ENCODE results near the gene TEKT5.
"Not testable (repeated sequence)": the region's sequence is repeated elsewhere in the genome, so short reads cannot be mapped to it uniquely, and the experiment has no call there.

The TEKT5 gene

GRCh38 chr16:10694830-10695229 lies at the start of gene TEKT5:
Gene TEKT5, minus strand, starts transcription at chr16:10694930. Its CDS starts 57 bp downstream, at chr16:10694873.
- Histone ChIP-seq H3K36me3 (replicated peaks; ENCODE audit: insufficient read depth, low read length) (no peaks in the 10 kb centered on the region), H3K79me2 (ENCODE audit: low read length) (no peaks in the 10 kb centered on the region), H3K9me2 (replicated peaks; ENCODE audit: insufficient read depth, low read length) (no peaks in the 10 kb centered on the region), H3K4me2 (ENCODE audit: low read depth, low read length) (no peak within 1 kb of the TSS), H3K27ac (ENCODE audit: low read length) (no peak within 1 kb of the TSS), H4K20me1 (ENCODE audit: insufficient read depth, low read length) (no peaks in the 10 kb centered on the region), H3K4me3 (ENCODE audit: low read length) (no peak within 1 kb of the TSS), H3F3A (ENCODE audit: insufficient read depth, low read length) (no peaks in the 10 kb centered on the region), H3K4me1 (ENCODE audit: low read length) (no peaks in the 10 kb centered on the region), H3K9me3 (replicated peaks; ENCODE audit: insufficient read depth, low read length) (no peaks in the 10 kb centered on the region), H3K9ac (ENCODE audit: low read length) (no peak within 1 kb of the TSS), H2AFZ (ENCODE audit: low read length) (no peak within 1 kb of the TSS), H3K27me3 (replicated peaks; ENCODE audit: insufficient read depth, low read length) (no peaks in the 10 kb centered on the region)
- no peak for DNase-seq
- no peak for TF ChIP-seq EZH2phosphoT487 (IDR thresholded peaks at IDR 0.05; ENCODE audit: low read length)
- no peak for TF ChIP-seq CTCF (IDR thresholded peaks at IDR 0.05; ENCODE audit: low read length)
- no peak for TF ChIP-seq EZH2 (optimal IDR thresholded peaks at IDR 0.05; ENCODE audit: low read depth, low read length)

GRCh38 chr16:10743610-10744369 lies 49.1 kb upstream of the TEKT5 start, which contains the start of gene NUBP1:
Gene NUBP1, plus strand, starts transcription at chr16:10743842. Its CDS starts 22 bp downstream, at chr16:10743864.
- Histone ChIP-seq H3K79me2 (ENCODE audit: low read length) (peaks cover 16% of the 10 kb centered on the region), H3K27ac (ENCODE audit: low read length) (peak within 1 kb of the TSS; percentile 86), H3K27me3 (replicated peaks; ENCODE audit: insufficient read depth, low read length) (no peaks in the 10 kb centered on the region), H3K4me2 (ENCODE audit: low read depth, low read length) (peak within 1 kb of the TSS; percentile 86), H3K36me3 (replicated peaks; ENCODE audit: insufficient read depth, low read length) (no peaks in the 10 kb centered on the region), H2AFZ (ENCODE audit: low read length) (peak within 1 kb of the TSS; percentile 89), H3F3A (ENCODE audit: insufficient read depth, low read length) (peaks cover 3% of the 10 kb centered on the region; the same call in 1 of the 2 replicates), H3K9ac (ENCODE audit: low read length) (peak within 1 kb of the TSS; percentile 92), H3K9me3 (replicated peaks; ENCODE audit: insufficient read depth, low read length) (no peaks in the 10 kb centered on the region), H3K4me3 (ENCODE audit: low read length) (peak within 1 kb of the TSS; percentile 86), H4K20me1 (ENCODE audit: insufficient read depth, low read length) (no peaks in the 10 kb centered on the region), H3K9me2 (replicated peaks; ENCODE audit: insufficient read depth, low read length) (no peaks in the 10 kb centered on the region), H3K4me1 (ENCODE audit: low read length) (0 out of 2 replicates have a peak, but pooled peaks cover 4% of the 10 kb centered on the region)
- DNase-seq, result peak; percentile 97
- TF ChIP-seq EZH2phosphoT487 (IDR thresholded peaks at IDR 0.05; ENCODE audit: low read length) (no peak), CTCF (IDR thresholded peaks at IDR 0.05; ENCODE audit: low read length) (no peak), EZH2 (optimal IDR thresholded peaks at IDR 0.05; ENCODE audit: low read depth, low read length) (no peak)

- no peaks in the 10 kb centered on the region for H3K9me3 ChIP-seq (replicated peaks; ENCODE audit: insufficient read depth, low read length)
- DNase-seq, result no peak
- H3K79me2 ChIP-seq (ENCODE audit: low read length), result peaks cover 16% of the 10 kb centered on the region
- no peaks in the 10 kb centered on the region for H3K27me3 ChIP-seq (replicated peaks; ENCODE audit: insufficient read depth, low read length)
- peak overlapping the region; percentile 89 for H2AFZ ChIP-seq (ENCODE audit: low read length)
- peak overlapping the region; percentile 86 for H3K4me2 ChIP-seq (ENCODE audit: low read depth, low read length)
- H3K4me1 ChIP-seq (ENCODE audit: low read length), result peaks cover 9% of the 10 kb centered on the region
- peaks cover 7% of the 10 kb centered on the region for H3F3A ChIP-seq (ENCODE audit: insufficient read depth, low read length)
- no peaks in the 10 kb centered on the region for H4K20me1 ChIP-seq (ENCODE audit: insufficient read depth, low read length)
- no peaks in the 10 kb centered on the region for H3K36me3 ChIP-seq (replicated peaks; ENCODE audit: insufficient read depth, low read length)
- no peaks in the 10 kb centered on the region for H3K9me2 ChIP-seq (replicated peaks; ENCODE audit: insufficient read depth, low read length)
- H3K4me3 ChIP-seq (ENCODE audit: low read length), result peak overlapping the region; percentile 86
- H3K27ac ChIP-seq (ENCODE audit: low read length), result peak overlapping the region; percentile 86; the same call in 1 of the 2 replicates
- peak overlapping the region; percentile 92 for H3K9ac ChIP-seq (ENCODE audit: low read length)
- no peak for TF ChIP-seq EZH2phosphoT487 (IDR thresholded peaks at IDR 0.05; ENCODE audit: low read length)
These were observed 48.5 kb upstream of the TEKT5 start for GRCh38 chr16:10743227-10743609.

GRCh38 chr16:10741844-10742243 lies 47.1 kb upstream of the TEKT5 start:
- H3K9me3 ChIP-seq (replicated peaks; ENCODE audit: insufficient read depth, low read length), result no peaks in the 10 kb centered on the region
- H3K27ac ChIP-seq (ENCODE audit: low read length), result no peak overlapping the region
- no peaks in the 10 kb centered on the region for H4K20me1 ChIP-seq (ENCODE audit: insufficient read depth, low read length)
- no peaks in the 10 kb centered on the region for H3K36me3 ChIP-seq (replicated peaks; ENCODE audit: insufficient read depth, low read length)
- H3K4me2 ChIP-seq (ENCODE audit: low read depth, low read length), result no peak overlapping the region
- H2AFZ ChIP-seq (ENCODE audit: low read length), result no peak overlapping the region
- peaks cover 19% of the 10 kb centered on the region for H3K4me1 ChIP-seq (ENCODE audit: low read length)
- DNase-seq, result no peak
- H3F3A ChIP-seq (ENCODE audit: insufficient read depth, low read length), result peaks cover 15% of the 10 kb centered on the region
- no peak for TF ChIP-seq EZH2phosphoT487 (IDR thresholded peaks at IDR 0.05; ENCODE audit: low read length)
- TF ChIP-seq CTCF (IDR thresholded peaks at IDR 0.05; ENCODE audit: low read length), result no peak
- TF ChIP-seq EZH2 (optimal IDR thresholded peaks at IDR 0.05; ENCODE audit: low read depth, low read length), result no peak
- H3K79me2 ChIP-seq (ENCODE audit: low read length), result peaks cover 16% of the 10 kb centered on the region
- no peaks in the 10 kb centered on the region for H3K27me3 ChIP-seq (replicated peaks; ENCODE audit: insufficient read depth, low read length)
- no peak overlapping the region for H3K4me3 ChIP-seq (ENCODE audit: low read length)
- H3K9ac ChIP-seq (ENCODE audit: low read length), result no peak overlapping the region
- H3K9me2 ChIP-seq (replicated peaks; ENCODE audit: insufficient read depth, low read length), result no peaks in the 10 kb centered on the region

GRCh38 chr16:10741249-10741648 lies 46.5 kb upstream of the TEKT5 start:
- H3K27me3 ChIP-seq (replicated peaks; ENCODE audit: insufficient read depth, low read length); H4K20me1 ChIP-seq (ENCODE audit: insufficient read depth, low read length); H2AFZ ChIP-seq (ENCODE audit: low read length); H3K27ac ChIP-seq (ENCODE audit: low read length); H3K4me2 ChIP-seq (ENCODE audit: low read depth, low read length); H3K9me2 ChIP-seq (replicated peaks; ENCODE audit: insufficient read depth, low read length); H3K9ac ChIP-seq (ENCODE audit: low read length); H3K36me3 ChIP-seq (replicated peaks; ENCODE audit: insufficient read depth, low read length); DNase-seq; H3K9me3 ChIP-seq (replicated peaks; ENCODE audit: insufficient read depth, low read length); H3K4me3 ChIP-seq (ENCODE audit: low read length): not testable (repeated sequence)
- H3K79me2 ChIP-seq (ENCODE audit: low read length), result peaks cover 16% of the 10 kb centered on the region
- H3F3A ChIP-seq (ENCODE audit: insufficient read depth, low read length), result peaks cover 15% of the 10 kb centered on the region
- H3K4me1 ChIP-seq (ENCODE audit: low read length), result peaks cover 21% of the 10 kb centered on the region
